Hepatocyte (in vitro differentiated cells): ENCODE measurements around the gene GRAMD1A.

Source experiments
- CTCF ChIP-seq: fragments of 200-600 bp; sonication (generic); IDR thresholded peaks from 2 replicates; pipeline ENCODE4 v1.5.1; 2016; ENCODE audit warnings: antibody characterized with exemption, mild to moderate bottlenecking; ENCODE audit not compliant: poor library complexity
- EZH2 ChIP-seq: fragments of 200-600 bp; sonication (generic); IDR thresholded peaks from 2 replicates; pipeline ENCODE4 v1.6.1; 2016; ENCODE audit warnings: antibody characterized with exemption, mild to moderate bottlenecking, borderline replicate concordance
- EZH2phosphoT487 ChIP-seq: fragments of 200-600 bp; sonication (generic); IDR thresholded peaks from one replicate; pipeline ENCODE4 v1.6.1; 2018; ENCODE audit warnings: antibody characterized with exemption, mild to moderate bottlenecking, low read depth, moderate library complexity; ENCODE audit not compliant: unreplicated experiment, severe bottlenecking

- TF ChIP-seq CTCF = no peak
- no peak for TF ChIP-seq EZH2
- TF ChIP-seq EZH2phosphoT487 = no peak
Observed at GRCh38 chr19:35000338-35000646, 169 bp downstream of the GRAMD1A start.
